ENCODE results near the gene TSPAN9. TPM values are rescaled to one million over a fixed set of nuclear protein-coding genes. Genes with fewer than 3 reads are reported as not detected.

TSPAN9 gene
- total and polyA plus RNA-seq, 4 donors, result 23.0 to 72.3 (median 33.9) TPM

GRCh38 chr12:3272958-3273357 is 195.8 kb downstream of the TSPAN9 start:
- no peaks in the 10 kb centered on the region for H3K27me3 ChIP-seq (ENCODE audit: control insufficient read depth in 3 of 3, insufficient read depth in 3 of 3, low read length in 2 of 3)
- no peak overlapping the region for H3K4me3 ChIP-seq
- WGBS, 2 donors, result 90 to 92% methylated on average over 9 of the region's 9 CpGs
- H3K4me1 ChIP-seq (ENCODE audit: control insufficient read depth in 5 of 5, insufficient read depth in 5 of 5, low read length in 5 of 5), result peaks cover 0 to 4% (median 0%) of the 10 kb centered on the region in 5 donors
- peak overlapping the region in 1 of 2 donors; percentile 27 for H3K27ac ChIP-seq (ENCODE audit: low read depth in 1 of 2, low read length in 1 of 2)
- ATAC-seq (ENCODE audit: insufficient read depth, low FRiP score), result no peak
- H3K36me3 ChIP-seq (ENCODE audit: control insufficient read depth in 4 of 4, insufficient read depth in 4 of 4, low read length in 4 of 4), result no peaks in the 10 kb centered on the region
- TF ChIP-seq, protein P1, sequence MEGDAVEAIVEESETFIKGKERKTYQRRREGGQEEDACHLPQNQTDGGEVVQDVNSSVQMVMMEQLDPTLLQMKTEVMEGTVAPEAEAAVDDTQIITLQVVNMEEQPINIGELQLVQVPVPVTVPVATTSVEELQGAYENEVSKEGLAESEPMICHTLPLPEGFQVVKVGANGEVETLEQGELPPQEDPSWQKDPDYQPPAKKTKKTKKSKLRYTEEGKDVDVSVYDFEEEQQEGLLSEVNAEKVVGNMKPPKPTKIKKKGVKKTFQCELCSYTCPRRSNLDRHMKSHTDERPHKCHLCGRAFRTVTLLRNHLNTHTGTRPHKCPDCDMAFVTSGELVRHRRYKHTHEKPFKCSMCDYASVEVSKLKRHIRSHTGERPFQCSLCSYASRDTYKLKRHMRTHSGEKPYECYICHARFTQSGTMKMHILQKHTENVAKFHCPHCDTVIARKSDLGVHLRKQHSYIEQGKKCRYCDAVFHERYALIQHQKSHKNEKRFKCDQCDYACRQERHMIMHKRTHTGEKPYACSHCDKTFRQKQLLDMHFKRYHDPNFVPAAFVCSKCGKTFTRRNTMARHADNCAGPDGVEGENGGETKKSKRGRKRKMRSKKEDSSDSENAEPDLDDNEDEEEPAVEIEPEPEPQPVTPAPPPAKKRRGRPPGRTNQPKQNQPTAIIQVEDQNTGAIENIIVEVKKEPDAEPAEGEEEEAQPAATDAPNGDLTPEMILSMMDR (IDR thresholded peaks at IDR 0.05; ENCODE audit: control extremely low read depth, extremely low read depth), result no peak
- no peak for DNase-seq
- H3K9ac ChIP-seq (ENCODE audit: insufficient read depth in 1 of 2, low read length in 2 of 2), result no peak overlapping the region
- H3K9me3 ChIP-seq (ENCODE audit: control insufficient read depth in 4 of 4, insufficient read depth in 3 of 4, low read length in 3 of 4), result no peaks in the 10 kb centered on the region

- Histone ChIP-seq H3K9me3 (ENCODE audit: control insufficient read depth in 4 of 4, insufficient read depth in 3 of 4, low read length in 3 of 4) (no peaks in the 10 kb centered on the region), H3K4me1 (ENCODE audit: control insufficient read depth in 5 of 5, insufficient read depth in 5 of 5, low read length in 5 of 5) (peaks cover 0 to 4% (median 0%) of the 10 kb centered on the region in 5 donors), H3K27ac (ENCODE audit: low read depth in 1 of 2, low read length in 1 of 2) (peak overlapping the region in 1 of 2 donors; percentile 27), H3K36me3 (ENCODE audit: control insufficient read depth in 4 of 4, insufficient read depth in 4 of 4, low read length in 4 of 4) (peaks cover 0 to 4% (median 0%) of the 10 kb centered on the region in 4 donors), H3K4me3 (no peak overlapping the region), H3K9ac (ENCODE audit: insufficient read depth in 1 of 2, low read length in 2 of 2) (no peak overlapping the region), H3K27me3 (ENCODE audit: control insufficient read depth in 3 of 3, insufficient read depth in 3 of 3, low read length in 2 of 3) (no peaks in the 10 kb centered on the region)
- DNase-seq, result no peak
- 64 to 70% methylated on average over 7 of the region's 7 CpGs for WGBS, 2 donors
- TF ChIP-seq, protein P1 (IDR thresholded peaks at IDR 0.05; ENCODE audit: control extremely low read depth, extremely low read depth), result no peak
- ATAC-seq (ENCODE audit: insufficient read depth, low FRiP score), result no peak
Measured at GRCh38 chr12:3273409-3273853, 196.3 kb downstream of the TSPAN9 start.

GRCh38 chr12:3274664-3275063 is 197.5 kb downstream of the TSPAN9 start:
- Histone ChIP-seq H3K9me3 (ENCODE audit: control insufficient read depth in 4 of 4, insufficient read depth in 3 of 4, low read length in 3 of 4) (no peaks in the 10 kb centered on the region), H3K4me3 (no peak overlapping the region), H3K36me3 (ENCODE audit: control insufficient read depth in 4 of 4, insufficient read depth in 4 of 4, low read length in 4 of 4) (peaks cover 0 to 6% (median 0%) of the 10 kb centered on the region in 4 donors), H3K27ac (ENCODE audit: low read depth in 1 of 2, low read length in 1 of 2) (peak overlapping the region in 1 of 2 donors; percentile 30), H3K27me3 (ENCODE audit: control insufficient read depth in 3 of 3, insufficient read depth in 3 of 3, low read length in 2 of 3) (no peaks in the 10 kb centered on the region), H3K4me1 (ENCODE audit: control insufficient read depth in 5 of 5, insufficient read depth in 5 of 5, low read length in 5 of 5) (peaks cover 0 to 7% (median 0%) of the 10 kb centered on the region in 5 donors), H3K9ac (ENCODE audit: insufficient read depth in 1 of 2, low read length in 2 of 2) (no peak overlapping the region)
- TF ChIP-seq, protein P1 (IDR thresholded peaks at IDR 0.05; ENCODE audit: control extremely low read depth, extremely low read depth), result no peak
- no peak for DNase-seq
- no peak for ATAC-seq (ENCODE audit: insufficient read depth, low FRiP score)
- 66 to 68% methylated on average over 13 of the region's 13 CpGs for WGBS, 2 donors
